GM12865 (cell line): ENCODE measurements around the gene SMAD2.

Source experiments
- DNase-seq: peaks from one replicate; pipeline ENCODE4 v3.0.0; 2010; ENCODE audit warnings: low read depth
- H3K4me3 ChIP-seq: 2 replicates; pipeline ENCODE4 v1.5.1; 2011; ENCODE audit warnings: mild to moderate bottlenecking, low read depth, low read length, control low read depth
- CTCF ChIP-seq: IDR thresholded peaks from 2 replicates; pipeline ENCODE4 v1.5.1; 2011; ENCODE audit warnings: low read length, control low read depth, low read depth, inconsistent platforms; ENCODE audit not compliant: insufficient read depth; ENCODE audit errors: missing control alignments

The SMAD2 gene

GRCh38 chr18:47865183-47865582 lies 65.3 kb downstream of the SMAD2 start:
- DNase-seq: no peak
- H3K4me3 ChIP-seq: no peak overlapping the region
- no peak for TF ChIP-seq CTCF

DNA sequence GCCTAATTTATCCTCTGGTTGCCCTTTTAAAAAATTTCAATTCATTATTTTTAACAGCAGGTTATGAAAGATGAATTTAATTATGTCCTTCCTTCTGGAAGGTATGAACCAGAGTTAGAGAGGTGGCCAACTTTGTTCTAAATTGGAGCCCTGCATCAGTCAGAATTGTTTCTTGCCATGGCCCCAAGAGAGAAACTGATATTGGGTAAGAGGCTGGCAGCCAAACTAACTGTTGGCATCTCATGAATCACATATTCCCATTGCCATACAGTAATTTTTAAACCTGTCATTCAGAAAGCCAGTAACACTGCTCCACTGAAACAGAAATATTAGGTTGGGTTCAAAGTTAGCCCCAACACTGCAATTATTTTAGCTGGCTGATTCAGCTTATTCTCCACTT lies 67.4 kb downstream of the SMAD2 start:
- no peak for DNase-seq
- TF ChIP-seq CTCF: no peak
- H3K4me3 ChIP-seq: no peak overlapping the region

GRCh38 chr18:47858607-47859006 lies 71.9 kb downstream of the SMAD2 start:
- no peak for TF ChIP-seq CTCF
- H3K4me3 ChIP-seq: no peak overlapping the region
- DNase-seq: no peak

DNA sequence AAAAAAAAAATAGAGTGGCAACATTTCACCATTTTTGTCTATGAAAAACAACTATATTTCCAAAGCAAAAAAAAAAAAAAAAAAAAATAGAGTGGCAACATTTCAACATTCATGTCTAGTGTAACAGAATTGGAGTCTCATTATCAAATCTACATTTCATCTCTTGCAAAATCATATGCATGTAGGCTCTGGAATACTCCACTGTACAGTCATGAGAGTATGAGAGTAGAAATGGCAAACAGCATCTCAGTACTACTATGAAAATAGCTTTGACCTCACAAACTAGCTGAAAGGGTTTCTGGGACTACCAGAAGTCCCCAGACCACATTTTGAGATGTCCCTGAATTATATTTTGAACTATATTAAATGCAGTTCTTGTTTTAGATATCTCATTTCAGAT lies 82.8 kb downstream of the SMAD2 start:
- DNase-seq: no peak
- H3K4me3 ChIP-seq: no peak overlapping the region
- TF ChIP-seq CTCF: no peak

DNA sequence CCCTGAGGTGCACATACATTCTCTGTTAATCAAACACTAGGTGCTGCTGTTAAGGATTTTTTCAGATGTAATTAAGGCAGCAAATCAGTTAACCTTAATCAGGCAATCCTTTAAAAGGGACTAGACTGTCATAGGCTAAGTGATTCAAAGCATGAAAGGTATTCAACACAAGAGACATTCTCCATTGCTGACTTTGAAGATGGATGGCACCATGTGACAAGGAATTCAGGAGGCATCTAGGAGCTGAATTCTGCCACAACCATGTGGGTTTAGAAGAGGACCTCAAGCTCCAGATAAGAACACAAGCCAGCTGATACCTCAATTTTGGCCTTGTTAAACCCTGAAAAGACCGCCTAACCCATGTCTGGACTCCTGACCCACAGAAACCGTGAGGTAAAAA lies 84.0 kb downstream of the SMAD2 start:
- DNase-seq: no peak
- TF ChIP-seq CTCF: no peak
- H3K4me3 ChIP-seq: no peak overlapping the region

DNA sequence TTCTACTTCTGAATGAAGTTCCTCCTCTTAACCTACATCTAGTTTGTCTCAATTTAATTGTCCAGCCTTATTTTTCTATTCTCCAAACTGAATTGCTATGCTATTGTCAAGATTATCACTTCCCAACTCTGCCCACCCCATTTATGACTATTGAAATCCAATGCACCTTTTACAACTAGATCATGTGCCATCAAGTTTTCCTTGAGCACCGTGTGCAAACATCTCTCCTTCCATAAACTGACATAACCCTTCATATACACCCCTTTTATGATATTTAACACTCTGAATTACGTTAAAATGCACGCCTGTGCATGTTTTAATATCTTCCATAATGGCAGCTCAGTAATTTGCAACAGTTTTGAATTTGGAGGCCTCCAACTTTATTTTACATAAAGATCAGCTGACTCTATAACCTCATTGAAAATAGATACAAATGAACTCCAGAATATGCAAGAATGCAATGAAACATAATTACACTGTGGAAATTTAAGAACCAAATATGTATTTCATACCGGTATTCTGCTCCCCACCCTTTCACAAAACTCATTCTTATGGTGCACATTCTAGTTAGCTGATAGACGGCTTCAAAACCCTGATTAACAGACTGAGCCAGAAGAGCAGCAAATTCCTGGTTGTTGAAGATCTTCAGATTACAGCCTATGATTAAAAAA lies 85.5 kb downstream of the SMAD2 start:
- H3K4me3 ChIP-seq: no peak overlapping the region
- no peak for TF ChIP-seq CTCF
- no peak for DNase-seq

DNA sequence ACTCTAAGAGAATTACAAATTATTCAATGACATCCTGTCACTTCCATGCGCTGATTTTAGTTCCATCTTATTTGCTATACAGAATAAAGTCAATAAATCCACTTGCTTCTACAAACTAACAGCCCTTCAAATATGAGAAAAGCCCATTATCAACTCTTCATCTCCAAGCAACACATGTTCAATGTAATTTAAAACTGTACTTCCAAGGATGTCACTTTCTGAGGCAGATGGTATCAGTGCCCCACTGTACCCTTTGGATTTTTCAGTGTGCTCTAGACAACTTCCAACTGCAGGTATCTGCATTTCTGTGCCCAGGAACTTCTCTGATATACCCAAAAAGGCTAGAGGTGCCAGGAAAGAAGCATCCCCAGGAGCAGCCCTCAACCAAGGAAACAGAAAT lies 87.6 kb downstream of the SMAD2 start:
- no peak for DNase-seq
- no peak for TF ChIP-seq CTCF
- H3K4me3 ChIP-seq: no peak overlapping the region
